ENCODE measurements around the gene MAPK12.
"Not testable (repeated sequence)": the region's sequence is repeated elsewhere in the genome, so short reads cannot be mapped to it uniquely, and the experiment has no call there.

Gene MAPK12

DNA sequence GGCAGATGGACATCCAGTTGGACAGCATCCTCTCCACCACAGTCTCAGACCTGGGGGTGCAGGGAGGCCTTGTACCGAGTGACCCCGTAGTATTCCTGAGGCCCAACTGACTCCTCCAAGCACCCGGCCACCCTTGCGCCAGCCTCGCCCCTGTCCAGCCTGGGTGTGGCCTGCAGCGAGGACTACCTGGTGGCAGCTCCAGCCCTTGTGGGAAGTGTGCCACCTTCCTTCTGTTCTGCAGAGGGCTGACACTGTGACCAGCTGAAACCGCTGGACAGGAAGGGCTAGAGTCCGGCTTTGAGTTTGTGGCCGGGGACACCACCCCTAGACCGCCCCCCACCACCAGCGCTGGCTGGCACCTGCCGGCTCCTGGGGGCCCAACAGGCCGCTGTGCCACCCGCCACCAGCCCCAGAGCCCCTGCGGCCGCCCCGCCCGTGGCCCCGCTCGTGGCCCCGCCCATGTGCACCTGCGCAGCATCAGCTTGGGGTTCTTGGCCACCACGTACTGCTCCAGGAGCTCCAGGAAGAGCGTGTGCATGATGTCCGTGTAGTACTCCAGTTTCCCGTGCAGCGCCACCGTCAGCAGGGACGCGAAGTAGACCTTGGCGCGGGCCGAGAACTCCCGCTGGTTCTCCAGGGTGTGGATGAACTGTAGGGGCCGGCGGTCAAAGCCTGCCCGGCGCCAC is 18.7 kb upstream of the MAPK12 start:
- peaks cover 80% of the 10 kb centered on the region for H3K36me3 ChIP-seq (ENCODE audit: insufficient read depth, low read length)
- 0 out of 2 replicates have a peak, but pooled peaks cover 7% of the 10 kb centered on the region for H3K9me3 ChIP-seq (ENCODE audit: insufficient read depth, low read depth, low read length)
- H3K4me1 ChIP-seq (ENCODE audit: insufficient read depth, low read length): no peaks in the 10 kb centered on the region
- no peaks in the 10 kb centered on the region for H3K27me3 ChIP-seq (ENCODE audit: insufficient read depth, low read length)
- no peak overlapping the region for H3K9ac ChIP-seq (ENCODE audit: low read depth, low read length)
- H3K27ac ChIP-seq (ENCODE audit: low read depth, low read length): no peak overlapping the region
- no peak overlapping the region for H3K4me3 ChIP-seq (ENCODE audit: low read length)
- WGBS: 96% methylated on average over 38 of the region's 38 CpGs

DNA sequence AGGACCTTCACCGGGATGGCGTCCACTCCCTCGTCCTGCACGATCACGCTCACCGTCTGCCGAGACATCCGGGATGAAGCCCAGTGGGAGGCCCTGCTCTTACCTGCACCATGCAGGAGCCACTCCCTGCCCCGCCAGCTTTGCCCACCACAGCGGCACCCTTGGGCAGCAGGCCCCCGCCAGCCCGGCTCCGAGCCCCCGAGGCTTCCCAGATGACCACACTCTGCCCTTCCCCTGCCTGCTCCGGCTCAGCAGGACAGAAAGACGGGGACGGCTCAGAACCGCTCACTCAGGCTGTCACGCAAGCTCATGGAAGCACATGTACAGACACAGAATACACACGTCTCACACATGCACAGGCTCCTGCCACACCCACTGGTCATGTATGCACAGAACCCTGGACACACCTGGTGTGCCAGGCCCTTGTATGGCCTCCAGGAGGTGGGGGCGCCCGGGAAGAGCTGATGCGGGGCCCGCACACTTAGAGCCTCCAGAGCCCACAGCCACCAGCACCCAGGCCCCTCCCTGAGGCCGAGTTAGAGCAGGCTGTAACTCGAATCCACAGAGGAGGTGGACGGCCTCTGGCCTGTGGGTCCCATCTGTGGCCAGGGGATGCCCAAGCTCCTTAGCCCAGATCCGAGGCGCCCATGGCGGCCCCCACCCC is 17.6 kb upstream of the MAPK12 start:
- Histone ChIP-seq H3K36me3 (ENCODE audit: insufficient read depth, low read length) (peaks cover 83% of the 10 kb centered on the region), H3K4me1 (ENCODE audit: insufficient read depth, low read length) (no peaks in the 10 kb centered on the region), H3K4me3 (ENCODE audit: low read length) (no peak overlapping the region), H3K9ac (ENCODE audit: low read depth, low read length) (no peak overlapping the region), H3K27me3 (ENCODE audit: insufficient read depth, low read length) (no peaks in the 10 kb centered on the region), H3K9me3 (ENCODE audit: insufficient read depth, low read depth, low read length) (0 out of 2 replicates have a peak, but pooled peaks cover 7% of the 10 kb centered on the region), H3K27ac (ENCODE audit: low read depth, low read length) (no peak overlapping the region)
- WGBS: 94% methylated on average over 30 of the region's 30 CpGs

DNA sequence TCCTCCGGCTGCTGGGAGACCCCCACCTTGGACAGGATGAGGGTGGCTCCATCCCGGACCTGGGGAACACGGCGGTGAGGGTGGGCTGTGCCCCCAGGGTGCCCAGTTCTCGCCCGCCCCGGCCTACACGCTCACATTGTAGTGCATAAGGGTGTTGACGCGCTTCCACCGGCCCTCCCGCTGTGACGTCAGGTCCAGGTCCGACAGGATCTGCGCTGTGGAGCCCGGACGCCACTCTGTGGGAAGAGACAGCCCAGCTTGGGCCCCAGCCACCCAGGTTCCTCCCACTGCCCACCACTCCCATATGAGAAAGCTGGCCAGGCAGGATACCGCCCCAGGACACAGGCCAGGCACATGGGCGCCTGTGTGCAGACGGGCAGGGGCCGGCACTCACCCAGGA is 17.0 kb upstream of the MAPK12 start:
- Histone ChIP-seq H3K9me3 (ENCODE audit: insufficient read depth, low read depth, low read length) (0 out of 2 replicates have a peak, but pooled peaks cover 7% of the 10 kb centered on the region), H3K27ac (ENCODE audit: low read depth, low read length) (no peak overlapping the region), H3K36me3 (ENCODE audit: insufficient read depth, low read length) (peaks cover 79% of the 10 kb centered on the region), H3K4me1 (ENCODE audit: insufficient read depth, low read length) (no peaks in the 10 kb centered on the region), H3K27me3 (ENCODE audit: insufficient read depth, low read length) (no peaks in the 10 kb centered on the region), H3K9ac (ENCODE audit: low read depth, low read length) (no peak overlapping the region), H3K4me3 (ENCODE audit: low read length) (no peak overlapping the region)
- WGBS: 95% methylated on average over 21 of the region's 21 CpGs

DNA sequence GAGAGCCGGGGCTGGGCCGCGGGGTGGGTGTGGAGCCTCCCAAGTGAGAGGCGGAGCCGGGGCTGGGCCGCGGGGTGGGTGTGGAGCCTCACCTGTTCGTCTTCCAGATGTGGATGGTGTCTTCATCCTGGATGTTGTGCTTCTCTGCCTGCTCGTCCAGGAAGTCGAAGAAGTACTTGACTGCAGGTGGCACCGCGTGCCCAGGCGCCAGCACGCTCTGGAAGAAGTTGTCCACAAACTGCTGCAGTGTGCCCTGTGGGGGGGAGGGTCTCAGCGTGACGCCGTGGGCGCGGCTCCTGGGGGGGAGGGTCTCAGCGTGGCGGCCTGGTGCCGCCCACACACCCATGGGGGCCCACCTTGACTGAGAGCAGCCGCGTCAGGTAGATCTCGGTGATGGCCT is 16.3 kb upstream of the MAPK12 start:
- H3K36me3 ChIP-seq (ENCODE audit: insufficient read depth, low read length): peaks cover 74% of the 10 kb centered on the region
- 93% methylated on average over 25 of the region's 25 CpGs for WGBS

DNA sequence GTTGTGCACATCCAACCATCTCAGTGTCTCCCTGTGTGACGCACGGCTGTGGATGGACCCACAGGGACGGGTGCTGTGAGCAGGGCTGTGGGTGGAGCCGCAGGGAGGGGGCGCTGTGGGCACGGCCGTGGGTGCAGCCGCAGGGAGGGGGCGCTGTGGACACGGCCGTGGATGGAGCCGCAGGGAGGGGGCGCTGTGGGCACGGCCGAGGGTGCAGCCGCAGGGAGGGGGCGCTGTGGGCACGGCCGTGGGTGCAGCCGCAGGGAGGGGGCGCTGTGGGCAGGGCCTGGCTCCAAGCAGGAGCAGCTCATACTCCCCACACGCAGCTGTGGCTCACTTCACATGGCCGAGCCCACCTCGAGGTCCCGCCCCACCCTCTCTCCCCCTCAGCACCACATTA is 14.7 kb upstream of the MAPK12 start:
- Histone ChIP-seq H3K27me3 (ENCODE audit: insufficient read depth, low read length) (peaks cover 4% of the 10 kb centered on the region), H3K9me3 (ENCODE audit: insufficient read depth, low read depth, low read length) (0 out of 2 replicates have a peak, but pooled peaks cover 7% of the 10 kb centered on the region), H3K4me1 (ENCODE audit: insufficient read depth, low read length) (peaks cover 3% of the 10 kb centered on the region; the same call in 1 of the 2 replicates), H3K36me3 (ENCODE audit: insufficient read depth, low read length) (peaks cover 58% of the 10 kb centered on the region), H3K27ac (ENCODE audit: low read depth, low read length) (no peak overlapping the region), H3K4me3 (ENCODE audit: low read length) (no peak overlapping the region), H3K9ac (ENCODE audit: low read depth, low read length) (no peak overlapping the region)
- WGBS: 86% methylated on average over 25 of the region's 25 CpGs

More for the DNA sequence above, 16.3 kb upstream of the MAPK12 start:
- Histone ChIP-seq H3K4me3 (ENCODE audit: low read length) (no peak overlapping the region), H3K9me3 (ENCODE audit: insufficient read depth, low read depth, low read length) (0 out of 2 replicates have a peak, but pooled peaks cover 7% of the 10 kb centered on the region), H3K27me3 (ENCODE audit: insufficient read depth, low read length) (no peaks in the 10 kb centered on the region), H3K9ac (ENCODE audit: low read depth, low read length) (no peak overlapping the region), H3K27ac (ENCODE audit: low read depth, low read length) (no peak overlapping the region), H3K4me1 (ENCODE audit: insufficient read depth, low read length) (no peaks in the 10 kb centered on the region; the same call in 1 of the 2 replicates)

DNA sequence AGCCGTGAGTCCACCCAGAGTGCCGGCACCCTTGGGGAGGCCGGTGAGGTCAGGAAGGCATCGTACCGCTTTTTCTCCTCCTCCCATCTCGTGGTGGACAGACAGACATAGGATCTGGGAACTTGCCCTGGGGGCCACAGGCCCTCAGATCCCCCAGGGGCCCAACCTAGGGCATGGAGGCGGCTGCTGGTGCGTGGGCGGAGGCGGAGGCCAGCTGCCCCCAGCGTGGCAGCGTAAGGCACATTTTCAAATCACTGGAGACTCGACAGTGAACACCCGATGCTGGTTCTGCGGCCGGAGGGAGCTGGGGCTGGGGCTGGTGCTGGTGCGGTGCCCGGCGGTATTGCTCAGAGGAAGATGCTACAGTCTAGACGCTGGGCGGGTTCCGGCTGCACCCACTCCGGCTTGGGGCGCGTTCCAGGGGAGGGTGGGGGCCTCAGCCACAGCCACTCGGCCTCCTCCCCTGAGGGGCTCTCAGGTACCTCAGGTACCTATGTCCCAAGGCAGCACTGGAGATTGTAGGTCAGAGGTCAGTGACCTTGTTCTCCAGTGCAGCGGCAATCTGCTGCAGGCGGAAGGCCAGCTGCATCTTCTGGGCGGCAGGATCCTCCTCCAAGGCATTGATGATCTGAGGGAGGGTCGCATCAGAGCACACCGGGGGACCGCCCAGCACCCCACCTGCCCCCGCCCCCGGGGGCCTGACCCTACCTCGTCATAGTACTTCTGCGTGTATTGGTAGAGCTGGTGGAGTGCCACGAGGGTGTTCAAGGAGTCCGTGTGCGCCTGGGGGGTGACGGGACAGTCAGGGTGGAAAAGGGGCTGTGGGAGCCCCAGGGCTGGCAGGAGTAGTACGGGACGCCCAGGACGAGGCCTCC is 13.9 kb upstream of the MAPK12 start:
- no peak overlapping the region for H3K9ac ChIP-seq (ENCODE audit: low read depth, low read length)
- peaks cover 3% of the 10 kb centered on the region; the same call in 1 of the 2 replicates for H3K4me1 ChIP-seq (ENCODE audit: insufficient read depth, low read length)
- 95% methylated on average over 43 of the region's 43 CpGs for WGBS
- H3K27me3 ChIP-seq (ENCODE audit: insufficient read depth, low read length): peaks cover 11% of the 10 kb centered on the region
- H3K4me3 ChIP-seq (ENCODE audit: low read length): no peak overlapping the region
- peaks cover 53% of the 10 kb centered on the region for H3K36me3 ChIP-seq (ENCODE audit: insufficient read depth, low read length)
- H3K27ac ChIP-seq (ENCODE audit: low read depth, low read length): no peak overlapping the region
- H3K9me3 ChIP-seq (ENCODE audit: insufficient read depth, low read depth, low read length): 0 out of 2 replicates have a peak, but pooled peaks cover 7% of the 10 kb centered on the region

DNA sequence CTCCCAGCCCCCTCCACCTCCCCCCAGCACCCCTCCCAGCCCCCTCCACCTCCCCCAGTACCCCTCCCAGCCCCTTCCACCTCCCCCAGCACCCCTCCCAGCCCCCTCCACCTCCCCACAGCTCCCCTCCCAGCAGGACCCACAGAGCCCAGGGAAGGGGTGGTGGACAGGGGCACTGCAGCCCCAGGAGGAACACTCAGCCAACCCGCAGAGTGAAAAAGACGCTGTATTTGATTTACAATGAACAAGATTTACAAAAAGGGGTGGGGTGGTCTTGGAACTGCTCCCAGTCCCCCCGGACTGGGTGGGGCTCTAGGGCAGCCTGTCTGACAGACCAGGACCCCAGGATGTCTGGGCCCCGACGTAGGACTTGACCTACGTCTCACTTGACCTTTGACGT is 13.3 kb upstream of the MAPK12 start:
- peaks cover 46% of the 10 kb centered on the region for H3K36me3 ChIP-seq (ENCODE audit: insufficient read depth, low read length)
- H3K9me3 ChIP-seq (ENCODE audit: insufficient read depth, low read depth, low read length): 0 out of 2 replicates have a peak, but pooled peaks cover 7% of the 10 kb centered on the region
- no peak overlapping the region for H3K27ac ChIP-seq (ENCODE audit: low read depth, low read length)
- 83% methylated on average over 7 of the region's 7 CpGs for WGBS
- peaks cover 16% of the 10 kb centered on the region for H3K27me3 ChIP-seq (ENCODE audit: insufficient read depth, low read length)
- no peak overlapping the region for H3K4me3 ChIP-seq (ENCODE audit: low read length)
- peaks cover 3% of the 10 kb centered on the region; the same call in 1 of the 2 replicates for H3K4me1 ChIP-seq (ENCODE audit: insufficient read depth, low read length)
- H3K9ac ChIP-seq (ENCODE audit: low read depth, low read length): no peak overlapping the region

DNA sequence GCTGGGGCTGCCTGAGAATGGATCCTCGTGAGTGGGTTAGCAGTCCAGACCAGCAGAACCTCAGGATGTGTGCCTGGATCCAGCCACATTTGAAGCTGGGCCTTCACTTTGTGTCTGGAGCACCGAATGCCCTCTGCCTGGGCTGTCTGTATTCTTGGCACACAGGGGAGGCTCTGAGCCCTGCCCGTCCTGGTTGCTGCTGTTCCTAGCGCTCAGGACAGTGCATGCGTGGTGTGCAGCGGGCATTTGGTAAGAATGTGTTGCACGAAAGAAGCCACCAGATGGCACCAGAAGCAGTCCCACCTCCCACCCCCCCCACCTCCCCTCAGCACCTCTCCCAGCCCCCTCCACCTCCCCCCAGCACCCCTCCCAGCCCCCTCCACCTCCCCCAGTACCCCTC is 12.8 kb upstream of the MAPK12 start:
- Histone ChIP-seq H3K27ac (ENCODE audit: low read depth, low read length) (no peak overlapping the region), H3K27me3 (ENCODE audit: insufficient read depth, low read length) (peaks cover 21% of the 10 kb centered on the region), H3K36me3 (ENCODE audit: insufficient read depth, low read length) (peaks cover 42% of the 10 kb centered on the region), H3K4me1 (ENCODE audit: insufficient read depth, low read length) (peaks cover 3% of the 10 kb centered on the region; the same call in 1 of the 2 replicates), H3K9ac (ENCODE audit: low read depth, low read length) (no peak overlapping the region), H3K9me3 (ENCODE audit: insufficient read depth, low read depth, low read length) (0 out of 2 replicates have a peak, but pooled peaks cover 7% of the 10 kb centered on the region), H3K4me3 (ENCODE audit: low read length) (no peak overlapping the region)
- 73% methylated on average over 5 of the region's 7 CpGs for WGBS

DNA sequence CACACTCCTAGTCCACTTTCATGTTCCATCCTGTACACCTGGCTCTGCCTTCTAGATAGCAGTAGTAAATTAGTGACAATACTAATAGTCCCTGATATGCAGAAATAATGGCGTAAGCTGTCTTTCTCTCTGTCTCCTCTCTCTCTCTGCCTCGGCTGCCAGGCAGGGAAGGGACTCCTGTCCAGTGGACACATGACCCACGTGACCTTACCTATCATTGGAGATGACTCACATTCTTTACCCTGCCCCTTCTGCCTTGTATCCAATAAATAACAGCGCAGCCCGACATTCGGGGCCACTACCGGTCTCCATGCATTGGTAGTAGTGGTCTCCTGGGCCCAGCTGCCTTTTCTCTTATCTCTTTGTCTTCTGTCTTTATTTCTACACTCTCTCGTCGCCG is 12.3 kb upstream of the MAPK12 start:
- 86% methylated on average over 10 of the region's 10 CpGs for WGBS
- not testable (repeated sequence) for H3K4me3 ChIP-seq (ENCODE audit: low read length); H3K4me1 ChIP-seq (ENCODE audit: insufficient read depth, low read length); H3K9ac ChIP-seq (ENCODE audit: low read depth, low read length); H3K27ac ChIP-seq (ENCODE audit: low read depth, low read length); H3K9me3 ChIP-seq (ENCODE audit: insufficient read depth, low read depth, low read length)
- peaks cover 36% of the 10 kb centered on the region for H3K36me3 ChIP-seq (ENCODE audit: insufficient read depth, low read length)
- peaks cover 26% of the 10 kb centered on the region for H3K27me3 ChIP-seq (ENCODE audit: insufficient read depth, low read length)

DNA sequence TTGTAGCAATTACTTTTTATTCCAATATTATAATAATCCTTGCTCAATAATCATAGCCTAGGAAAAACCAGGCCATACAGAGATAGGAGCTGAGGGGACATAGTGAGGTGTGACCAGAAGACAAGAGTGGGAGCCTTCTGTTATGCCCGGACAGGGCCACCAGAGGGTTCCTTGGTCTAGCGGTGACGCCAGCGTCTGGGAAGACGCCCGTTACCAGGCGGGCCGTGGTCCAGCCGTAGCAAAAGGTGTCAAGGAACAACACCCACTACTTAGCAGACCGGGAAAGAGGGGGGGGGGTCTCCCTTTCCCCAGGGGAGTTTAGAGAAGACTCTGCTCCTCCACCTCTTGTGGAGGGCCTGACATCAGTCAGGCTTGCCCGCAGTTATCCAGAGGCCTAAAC is 11.9 kb upstream of the MAPK12 start:
- not testable (repeated sequence) for H3K9ac ChIP-seq (ENCODE audit: low read depth, low read length); H3K9me3 ChIP-seq (ENCODE audit: insufficient read depth, low read depth, low read length); H3K27ac ChIP-seq (ENCODE audit: low read depth, low read length); H3K4me1 ChIP-seq (ENCODE audit: insufficient read depth, low read length); H3K4me3 ChIP-seq (ENCODE audit: low read length)
- peaks cover 31% of the 10 kb centered on the region for H3K27me3 ChIP-seq (ENCODE audit: insufficient read depth, low read length)
- WGBS: 86% methylated on average over 10 of the region's 11 CpGs
- peaks cover 32% of the 10 kb centered on the region for H3K36me3 ChIP-seq (ENCODE audit: insufficient read depth, low read length)
